H1 (cell line): ENCODE measurements around the gene AGFG2. TPM values are rescaled to one million over a fixed set of nuclear protein-coding genes. Genes with fewer than 3 reads are reported as not detected.

ENCODE experiments used
- CTCF ChIA-PET: fragments of 300-600 bp; sonication (Branson Sonifier 250); formaldehyde crosslinking; loops from one replicate; lab custom pipeline; 2021; ENCODE audit not compliant: partially characterized antibody; lab: Charles Lee
- POLR2A ChIA-PET: fragments of 300-600 bp; sonication (Branson Sonifier 250); formaldehyde crosslinking; loops from one replicate; lab custom pipeline; 2021; ENCODE audit warnings: inconsistent platforms; ENCODE audit not compliant: partially characterized antibody; lab: Charles Lee
- DNase-seq, 2 experiments: peaks; one replicate each; pipeline versions ENCODE4 v3.0.0 to v3.0.0-alpha.2; 2010 to 2022; ENCODE audit warnings: low spot score in 2 of 2, low read depth in 1 of 2, mixed read lengths in 1 of 2
- FAIRE-seq: peaks from 2 replicates; lab custom pipeline; 2011; peaks lifted over from hg19 to GRCh38; lab: Jason Lieb, UNC
- H2AFZ ChIP-seq: 2 replicates; pipeline ENCODE4 v1.8.1; 2012; ENCODE audit warnings: low read length, inconsistent platforms
- H2AK5ac ChIP-seq: 2 replicates; pipeline ENCODE4 v1.6.1; 2013; ENCODE audit warnings: low read depth, low read length
- H2BK120ac ChIP-seq: replicated peaks from 2 replicates; pipeline ENCODE3; 2013; ENCODE audit warnings: low read depth, low read length, inconsistent platforms
- H2BK12ac ChIP-seq: 2 replicates; pipeline ENCODE4 v1.6.1; 2013; ENCODE audit warnings: low read depth, low read length
- H2BK15ac ChIP-seq: 2 replicates; pipeline ENCODE4 v1.6.1; 2013; ENCODE audit warnings: low read length
- H2BK20ac ChIP-seq: 2 replicates; pipeline ENCODE4 v1.6.1; 2013; ENCODE audit warnings: low read length
- H2BK5ac ChIP-seq: 2 replicates; pipeline ENCODE4 v1.6.1; 2013; ENCODE audit warnings: low read depth, low read length
- H3K14ac ChIP-seq: 2 replicates; pipeline ENCODE4 v1.6.1; 2013; ENCODE audit warnings: inconsistent platforms; ENCODE audit not compliant: insufficient read length
- H3K18ac ChIP-seq: 2 replicates; pipeline ENCODE4 v1.6.1; 2013; ENCODE audit warnings: low read length; ENCODE audit errors: extremely low read depth
- H3K23ac ChIP-seq: 2 replicates; pipeline ENCODE4 v1.6.1; 2013; ENCODE audit warnings: inconsistent platforms; ENCODE audit not compliant: insufficient read length
- H3K23me2 ChIP-seq: 2 replicates; pipeline ENCODE4 v1.6.1; 2013; ENCODE audit warnings: low read depth, low read length
- H3K27ac ChIP-seq: 2 replicates; pipeline ENCODE4 v1.6.1; 2011; ENCODE audit warnings: low read depth, low read length, inconsistent platforms
- H3K27me3 ChIP-seq, 4 experiments: replicated peaks in 1 of 4; 1 replicate in 1 of 4; 2 replicates in 3 of 4; pipeline versions ENCODE4 v1.6.1 to v1.8.1; 2011 to 2013; ENCODE audit warnings: low read length in 3 of 4, mild to moderate bottlenecking in 3 of 4, inconsistent platforms in 2 of 4, mixed read lengths in 2 of 4, moderate library complexity in 1 of 4; ENCODE audit not compliant: control insufficient read depth in 3 of 4, insufficient read depth in 3 of 4; ENCODE audit errors: extremely low read depth in 1 of 4
- H3K36me3 ChIP-seq, 4 experiments: 2 replicates each; pipeline versions ENCODE4 v1.6.1 to v1.8.1; 2011 to 2013; ENCODE audit warnings: mild to moderate bottlenecking in 4 of 4, low read length in 3 of 4, moderate library complexity in 2 of 4, control low read depth in 1 of 4, inconsistent platforms in 1 of 4; ENCODE audit not compliant: insufficient read depth in 4 of 4, control insufficient read depth in 2 of 4
- H3K4ac ChIP-seq: replicated peaks from 2 replicates; pipeline ENCODE3; 2013; ENCODE audit warnings: low read length, low read depth, mixed read lengths, inconsistent platforms; ENCODE audit not compliant: insufficient read length
- H3K4me1 ChIP-seq, 4 experiments: replicated peaks in 1 of 4; 1 replicate in 1 of 4; 2 replicates in 3 of 4; pipeline versions ENCODE4 v1.6.1 to v1.8.1; 2011 to 2013; ENCODE audit warnings: low read length in 3 of 4, inconsistent platforms in 2 of 4, mixed read lengths in 1 of 4; ENCODE audit not compliant: insufficient read depth in 4 of 4, control insufficient read depth in 3 of 4
- H3K4me2 ChIP-seq, 2 experiments: 2 replicates each; pipeline versions ENCODE4 v1.6.1 to v1.8.1; 2011 to 2013; ENCODE audit warnings: low read depth in 2 of 2, low read length in 2 of 2, control low read depth in 1 of 2, inconsistent platforms in 1 of 2, mild to moderate bottlenecking in 1 of 2; ENCODE audit not compliant: insufficient read depth in 1 of 2
- H3K4me3 ChIP-seq, 4 experiments: fragments of 200-600, 300-600 bp in 1 of 4; sonication (generic), shearing (Covaris generic), sonication (Bioruptor Twin) in 1 of 4; 2 replicates each; pipeline versions ENCODE4 v1.5.1 to v1.8.1; 2011 to 2016; ENCODE audit warnings: low read length in 4 of 4, low read depth in 3 of 4, control low read depth in 2 of 4, inconsistent platforms in 2 of 4, mild to moderate bottlenecking in 2 of 4, mixed read lengths in 1 of 4, moderate library complexity in 1 of 4; ENCODE audit not compliant: insufficient read depth in 2 of 4; ENCODE audit errors: extremely low read depth in 1 of 4
- H3K56ac ChIP-seq: replicated peaks from 2 replicates; pipeline ENCODE3; 2013; ENCODE audit warnings: low read depth, mild to moderate bottlenecking, mixed read lengths, low read length, inconsistent platforms; ENCODE audit not compliant: insufficient read length
- H3K79me1 ChIP-seq: 2 replicates; pipeline ENCODE4 v1.6.1; 2013; ENCODE audit warnings: low read depth, low read length, control low read depth
- H3K79me2 ChIP-seq, 2 experiments: 2 replicates each; pipeline versions ENCODE4 v1.6.1 to v1.8.1; 2012 to 2013; ENCODE audit warnings: low read length in 2 of 2, mild to moderate bottlenecking in 2 of 2, inconsistent platforms in 1 of 2; ENCODE audit not compliant: insufficient read depth in 2 of 2, control insufficient read depth in 1 of 2
- H3K9ac ChIP-seq, 4 experiments: replicated peaks in 1 of 4; 1 replicate in 1 of 4; 2 replicates in 3 of 4; pipeline versions ENCODE4 v1.6.1 to v1.8.1; 2011 to 2013; ENCODE audit warnings: low read depth in 3 of 4, low read length in 3 of 4, control low read depth in 2 of 4, mild to moderate bottlenecking in 2 of 4, moderate library complexity in 2 of 4, inconsistent platforms in 1 of 4; ENCODE audit errors: extremely low read depth in 1 of 4
- H3K9me3 ChIP-seq, 2 experiments: 2 replicates each; pipeline versions ENCODE4 v1.6.1 to v1.8.1; 2012 to 2013; ENCODE audit warnings: mild to moderate bottlenecking in 2 of 2, moderate library complexity in 2 of 2, control low read depth in 1 of 2, inconsistent platforms in 1 of 2, low read depth in 1 of 2, low read length in 1 of 2, mixed read lengths in 1 of 2; ENCODE audit not compliant: insufficient read depth in 2 of 2
- H4K20me1 ChIP-seq, 2 experiments: replicated peaks in 1 of 2; 2 replicates each; pipeline versions ENCODE3 to v1.8.1; 2011 to 2013; ENCODE audit warnings: inconsistent platforms in 2 of 2, low read length in 2 of 2, mild to moderate bottlenecking in 1 of 2; ENCODE audit not compliant: insufficient read depth in 2 of 2, control insufficient read depth in 1 of 2
- H4K5ac ChIP-seq: 2 replicates; pipeline ENCODE4 v1.6.1; 2013; ENCODE audit warnings: low read length, low read depth, mixed read lengths, inconsistent platforms; ENCODE audit not compliant: insufficient read length
- H4K8ac ChIP-seq: 2 replicates; pipeline ENCODE4 v1.8.0; 2013; ENCODE audit warnings: mild to moderate bottlenecking, moderate library complexity, low read length, inconsistent platforms; ENCODE audit not compliant: insufficient read depth; ENCODE audit errors: extremely low read depth
- H4K91ac ChIP-seq: replicated peaks from 2 replicates; pipeline ENCODE3; 2013; ENCODE audit warnings: low read length, mixed read lengths, inconsistent platforms; ENCODE audit not compliant: insufficient read length
- JUND ChIP-seq: IDR thresholded peaks from 2 replicates; pipeline ENCODE4 v1.6.1; 2011; ENCODE audit warnings: mild to moderate bottlenecking, improper control_type of control experiment, low read length
- WGBS, 2 experiments: shearing (Covaris generic) in 1 of 2; methylation state at CpG; one replicate each; pipeline versions ENCODE4 v1.1.6 to v1.1.7; 2013 to 2015; ENCODE audit warnings: low lambda C conversion rate in 2 of 2, mixed read lengths in 2 of 2, inconsistent platforms in 1 of 2, low coverage in 1 of 2, missing lambda C conversion rate in 1 of 2; ENCODE audit not compliant: insufficient replicate concordance in 2 of 2, insufficient coverage in 1 of 2, insufficient read length in 1 of 2; ENCODE audit errors: extremely low coverage in 1 of 2, missing lambda C conversion rate in 1 of 2; 5-methylcytosine and 5-hydroxymethylcytosine counted together
- polyA plus RNA-seq, 7 experiments: library from polyadenylated mRNA; depleted of rRNA in 3 of 7; stranded (reverse) in 5 of 7; unstranded in 2 of 7; fragments of >200 nt in 5 of 7; fragments of 200-250 nt in 2 of 7; gene quantifications; 1 replicate in 5 of 7; 2 replicates in 1 of 7; 4 replicates in 1 of 7; pipeline versions ENCODE4 v1.2.1 to v1.2.3, GENCODE V29; 2011 to 2013; ENCODE audit warnings: missing spikeins in 2 of 7, mixed read lengths in 2 of 7
- total RNA-seq: library from RNA; stranded (reverse); fragmentation: NEBNext Ultra II Directional; extraction: Animal tissue kit (Norgen Biotek cat#: 25700); gene quantifications from 2 replicates; pipeline ENCODE4 v1.2.1, GENCODE V29; 2021

The AGFG2 gene
- total and polyA plus RNA-seq, 2 of the 8 experiments (the other 6 are each of a cell fraction or from before 2014, with no cell fraction given), result 7.6 to 11.2 TPM

DNA sequence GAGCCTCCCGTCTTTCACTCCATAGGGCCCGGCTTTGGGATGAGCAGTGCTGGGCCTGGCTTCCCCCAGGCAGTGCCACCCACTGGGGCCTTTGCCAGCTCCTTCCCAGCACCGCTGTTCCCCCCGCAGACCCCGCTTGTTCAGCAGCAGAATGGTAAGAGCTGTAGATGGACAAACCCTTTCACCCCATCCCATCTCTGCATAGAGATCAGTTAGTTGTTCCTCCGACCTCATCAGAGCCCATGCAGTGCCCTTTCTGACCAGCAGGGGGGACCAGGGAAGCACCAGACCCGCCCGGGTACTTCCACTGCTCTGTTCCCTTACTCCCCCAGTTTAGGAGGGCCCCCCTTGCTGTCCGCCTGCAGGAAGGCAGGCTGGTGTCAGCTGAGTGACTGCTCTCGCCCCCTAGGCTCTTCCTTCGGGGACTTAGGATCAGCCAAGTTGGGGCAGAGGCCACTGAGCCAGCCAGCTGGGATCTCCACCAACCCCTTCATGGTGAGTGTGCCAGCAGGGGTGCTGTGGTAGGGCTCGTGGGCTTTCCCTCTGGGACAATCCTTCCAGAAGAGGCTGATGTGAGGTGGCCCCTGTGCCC is 24.9 kb downstream of the AGFG2 start:
- Histone ChIP-seq H2BK15ac (no peak overlapping the region), H2BK20ac (no peak overlapping the region), H4K8ac (no peak overlapping the region), H3K4me2 (no peak overlapping the region), H3K4me3 (no peak overlapping the region), H3K9me3 (no peaks in the 10 kb centered on the region), H3K27me3 (no peaks in the 10 kb centered on the region), H4K5ac (no peak overlapping the region), H3K23ac (no peak overlapping the region), H3K79me2 (no peaks in the 10 kb centered on the region), H4K20me1 (peaks cover 0 to 2% of the 10 kb centered on the region in 2 experiments), H3K79me1 (peaks cover 2% of the 10 kb centered on the region; the same call in 1 of the 2 replicates), H2AK5ac (0 out of 2 replicates have a peak overlapping the region, but pooled peaks have one; percentile 58), H2BK12ac (0 out of 2 replicates have a peak overlapping the region, but pooled peaks have one; percentile 60), H3K27ac (no peak overlapping the region), H3K18ac (no peak overlapping the region), H3K4ac (no peak overlapping the region), H2BK5ac (no peak overlapping the region), H3K4me1 (peaks cover 0 to 18% (median 8%) of the 10 kb centered on the region in 4 experiments; a peak in 6 of 7 replicates), H4K91ac (no peak overlapping the region), H2AFZ (no peak overlapping the region), H2BK120ac (no peak overlapping the region), H3K56ac (no peak overlapping the region), H3K9ac (no peak overlapping the region), H3K14ac (no peak overlapping the region), H3K23me2 (no peaks in the 10 kb centered on the region), H3K36me3 (no peaks in the 10 kb centered on the region)
- FAIRE-seq, result peak; percentile 63
- POLR2A ChIA-PET, result interaction anchor here (0.6 to 2.6 kb wide), 11 partner anchors 9 to 192 kb away, joined by 3 to 11 read pairs (median 4); partner anchors contain the start of genes FBXO24 and MOSPD3
- CTCF ChIA-PET, result interaction anchor here (0.5 to 12.7 kb wide), 43 partner anchors 7 to 577 kb away, joined by 3 to 341 read pairs (median 5); partner anchors contain the start of genes AGFG2, FBXO24, LRCH4 and MOSPD3
- DNase-seq, result peak; percentile 65 to 98
- 42% methylated on average over 12 of the region's 12 CpGs; no CpG with 5 or more reads in 1 of the 2 experiments for WGBS, 2 experiments
- 0 out of 2 replicates have a peak, but pooled peaks have one; percentile 9 for TF ChIP-seq JUND
